HG03064 (cell line): ENCODE data around the gene DHX36.

ENCODE experiments used
- ATAC-seq: cut with Tn5 transposase; IDR thresholded peaks from one replicate; pipeline ENCODE4 v1.9.1; 2021; ENCODE audit warnings: low read depth; ENCODE audit not compliant: unreplicated experiment

Gene DHX36

GRCh38 chr3:154294016-154294415 is 30.3 kb downstream of the DHX36 start:
- ATAC-seq: no peak

DNA sequence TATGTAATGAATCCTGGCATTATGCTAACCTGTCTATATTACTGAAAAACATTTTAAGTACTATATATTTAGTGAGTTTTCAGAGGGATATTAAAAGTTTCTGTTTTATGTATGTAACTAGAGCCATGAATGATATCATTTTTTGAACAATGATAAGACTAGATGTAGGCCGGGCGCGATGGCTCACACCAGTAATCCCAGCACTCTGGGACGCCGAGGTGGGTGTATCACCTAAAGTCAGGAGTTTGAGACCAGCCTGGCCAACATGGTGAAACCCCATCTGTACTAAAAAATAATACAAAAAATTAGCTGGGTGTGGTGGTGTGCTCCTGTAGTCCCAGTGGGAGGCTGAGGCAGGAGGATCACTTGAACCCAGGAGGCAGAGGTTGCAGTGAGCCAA is 34.1 kb downstream of the DHX36 start:
- no peak for ATAC-seq

- peak; percentile 70 for ATAC-seq
These were observed 39.1 kb downstream of the DHX36 start for GRCh38 chr3:154285221-154285620.

DNA sequence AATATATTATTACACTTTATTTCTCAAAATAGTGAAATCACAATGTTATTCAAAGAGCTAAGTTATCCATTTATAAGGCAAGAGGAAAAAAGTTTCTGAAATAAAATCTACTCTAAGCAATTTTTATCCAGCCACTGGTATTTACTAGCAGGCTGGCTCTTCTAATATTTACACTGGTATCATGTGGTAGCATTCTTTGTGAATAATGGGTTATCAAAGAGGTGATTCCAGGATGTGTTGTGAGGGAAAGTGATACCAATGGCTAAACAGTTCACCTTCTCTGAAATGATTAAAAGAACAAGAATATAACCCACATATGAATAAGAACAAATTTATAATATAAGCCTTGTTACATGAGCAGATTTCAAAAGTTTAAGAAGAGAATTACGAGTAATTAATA is 44.1 kb downstream of the DHX36 start:
- no peak for ATAC-seq

- ATAC-seq: no peak
These were observed 48.3 kb downstream of the DHX36 start for GRCh38 chr3:154275965-154276364.

GRCh38 chr3:154275292-154275691 is 49.0 kb downstream of the DHX36 start:
- no peak for ATAC-seq

DNA sequence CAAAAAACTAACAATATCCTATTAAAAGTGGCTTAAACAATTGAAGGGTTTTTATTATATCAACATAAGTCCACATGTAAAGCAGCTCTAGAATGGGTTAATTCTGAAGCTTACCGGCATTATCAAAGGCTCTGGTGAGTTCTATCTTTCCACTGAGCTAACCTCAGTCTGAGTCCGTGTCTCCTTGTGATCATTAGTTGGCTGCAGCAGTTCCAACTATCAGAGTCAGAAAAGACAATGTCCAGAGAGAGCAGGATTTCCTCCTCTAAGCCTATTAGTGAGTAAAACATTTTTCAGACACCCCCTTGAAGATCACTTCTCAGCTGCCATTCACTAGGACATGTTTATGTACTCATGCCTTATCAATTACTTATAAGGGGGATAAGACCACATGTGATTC is 49.9 kb downstream of the DHX36 start:
- no peak for ATAC-seq

DNA sequence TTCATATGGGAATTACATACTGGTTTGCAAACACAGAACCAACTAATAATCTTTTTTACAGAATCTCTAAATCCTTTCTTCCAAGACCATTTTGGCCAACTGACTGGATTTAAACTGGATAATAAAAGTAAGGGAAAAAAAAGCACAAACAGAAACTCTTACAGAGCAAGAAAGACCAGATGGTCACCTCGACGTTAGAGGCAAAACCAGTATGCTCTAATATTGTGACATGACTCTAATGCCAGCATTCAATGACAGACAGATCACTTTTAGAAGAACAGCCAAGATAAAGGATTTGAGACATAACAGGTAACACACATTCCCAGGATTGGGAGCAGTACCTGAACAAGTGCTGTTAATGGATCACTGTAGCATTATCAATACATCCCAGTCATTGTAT is 50.9 kb downstream of the DHX36 start:
- ATAC-seq: no peak

DNA sequence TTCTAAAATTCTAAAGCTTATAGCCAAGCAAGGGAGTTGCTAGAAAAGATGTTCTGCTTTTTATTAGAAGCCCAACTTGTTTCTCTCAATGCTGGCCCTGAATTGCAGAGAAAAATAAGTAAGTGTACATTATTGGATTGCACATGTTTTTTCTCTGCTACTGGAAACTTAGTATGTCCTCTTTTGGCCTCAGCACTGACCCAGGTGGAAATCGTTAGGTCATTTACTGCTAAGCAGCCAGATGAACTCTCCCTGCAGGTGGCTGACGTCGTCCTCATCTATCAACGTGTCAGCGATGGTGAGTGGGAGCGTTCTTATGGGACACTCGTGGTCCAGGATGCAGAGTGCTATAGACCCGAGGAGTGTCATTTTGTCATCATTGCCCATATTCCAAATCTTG is 69.8 kb downstream of the DHX36 start:
- ATAC-seq: no peak

- peak; percentile 76 for ATAC-seq
These were observed 71.3 kb downstream of the DHX36 start for GRCh38 chr3:154252759-154253638.

- ATAC-seq: no peak
These were observed 72.7 kb downstream of the DHX36 start for GRCh38 chr3:154251610-154252009.

- ATAC-seq: no peak
These were observed 74.0 kb downstream of the DHX36 start for GRCh38 chr3:154250291-154250690.

GRCh38 chr3:154247806-154248415 is 76.4 kb downstream of the DHX36 start:
- no peak for ATAC-seq

GRCh38 chr3:154244644-154245043 is 79.6 kb downstream of the DHX36 start:
- no peak for ATAC-seq

DNA sequence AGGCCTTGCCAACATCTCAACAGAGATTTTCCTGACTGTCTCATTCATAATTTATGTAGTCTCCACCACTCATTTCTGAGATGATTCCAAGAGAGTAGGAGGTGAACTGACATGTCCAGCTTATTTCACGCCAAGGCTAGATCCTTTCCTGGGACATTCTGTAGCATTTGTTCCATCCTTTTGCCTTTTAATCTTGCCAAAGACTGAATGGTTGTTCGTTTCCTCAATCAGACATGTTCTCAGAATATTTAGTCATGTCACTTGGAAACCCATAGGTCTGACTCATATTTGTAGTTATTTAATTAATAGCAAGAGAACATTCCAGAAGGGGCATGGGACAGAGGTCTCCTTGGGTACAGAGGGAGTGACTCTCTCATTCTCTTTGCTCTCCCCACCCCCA is 80.9 kb downstream of the DHX36 start:
- ATAC-seq: no peak

DNA sequence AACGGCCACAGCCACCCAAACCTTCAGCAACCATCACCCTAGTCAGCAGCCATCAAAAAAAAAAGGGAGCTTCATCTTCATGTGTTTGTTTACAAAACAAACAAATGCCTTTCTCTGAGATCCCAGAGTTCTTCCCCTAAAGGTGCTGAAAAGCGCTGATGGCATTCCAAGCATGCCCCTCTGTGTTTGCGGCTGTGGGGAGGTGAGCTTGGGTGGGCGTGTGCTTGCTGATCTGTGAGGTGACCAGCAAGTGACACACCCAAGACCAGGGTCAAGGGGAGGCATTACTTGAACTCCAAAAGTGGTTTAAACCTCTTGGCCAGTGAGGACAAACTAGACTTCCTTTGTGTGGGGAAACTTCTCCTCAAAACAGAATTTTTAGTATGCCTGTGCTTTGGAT is 81.5 kb downstream of the DHX36 start:
- ATAC-seq: no peak

DNA sequence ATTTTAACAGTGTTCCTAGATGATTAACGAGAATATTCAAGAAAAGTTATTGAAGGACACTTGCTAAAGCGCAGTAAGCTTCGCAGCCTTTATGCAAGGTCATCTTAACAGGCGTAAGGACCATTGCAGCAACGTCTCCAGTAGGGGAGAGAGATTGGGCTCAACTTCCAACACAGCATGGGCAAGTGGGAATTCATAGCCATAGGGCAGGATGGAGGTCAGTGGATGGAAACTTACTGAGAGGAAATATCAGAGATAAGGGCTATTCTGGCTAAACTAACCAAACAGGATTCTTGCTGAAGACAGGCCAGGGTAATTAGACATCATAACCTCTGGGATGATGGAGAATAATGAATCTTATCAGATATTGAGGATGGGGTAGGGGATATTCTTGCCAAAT is 82.8 kb downstream of the DHX36 start:
- ATAC-seq: no peak

- no peak for ATAC-seq
These were observed 84.1 kb downstream of the DHX36 start for GRCh38 chr3:154240235-154240634.

- no peak for ATAC-seq
These were observed 88.0 kb downstream of the DHX36 start for GRCh38 chr3:154236331-154236730.

GRCh38 chr3:154235330-154235729 is 89.0 kb downstream of the DHX36 start:
- ATAC-seq: no peak

DNA sequence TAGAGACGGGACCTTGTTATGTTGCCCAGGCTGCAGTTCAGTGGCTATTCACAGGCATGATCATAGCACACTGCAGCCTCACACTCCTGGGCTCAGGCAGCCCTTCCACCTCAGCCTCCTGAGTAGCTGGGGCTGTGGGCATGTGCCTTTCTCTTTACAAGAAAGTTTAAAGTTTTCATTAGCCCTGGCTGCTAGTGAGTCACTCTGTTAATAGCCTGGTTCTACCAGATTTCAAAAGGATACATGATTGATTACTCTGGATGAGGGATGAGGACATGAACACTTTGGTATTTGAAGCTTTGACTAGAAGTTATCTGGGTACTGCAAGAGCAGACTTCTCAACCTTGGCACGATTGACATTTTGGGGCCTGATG is 95.1 kb downstream of the DHX36 start:
- ATAC-seq: no peak

- no peak for ATAC-seq
These were observed 95.6 kb downstream of the DHX36 start for GRCh38 chr3:154228561-154229216.
